OCI-M2 (cell line): ENCODE data around the gene GDPD2.

ENCODE experiments used
- DNase-seq: peaks from one replicate; lab custom pipeline; 2025; ENCODE audit not compliant: unreplicated experiment; lab: John Stamatoyannopoulos, UW

Gene GDPD2

GRCh38 chrX:70437921-70438665 is 15.0 kb downstream of the GDPD2 start:
- DNase-seq: no peak

DNA sequence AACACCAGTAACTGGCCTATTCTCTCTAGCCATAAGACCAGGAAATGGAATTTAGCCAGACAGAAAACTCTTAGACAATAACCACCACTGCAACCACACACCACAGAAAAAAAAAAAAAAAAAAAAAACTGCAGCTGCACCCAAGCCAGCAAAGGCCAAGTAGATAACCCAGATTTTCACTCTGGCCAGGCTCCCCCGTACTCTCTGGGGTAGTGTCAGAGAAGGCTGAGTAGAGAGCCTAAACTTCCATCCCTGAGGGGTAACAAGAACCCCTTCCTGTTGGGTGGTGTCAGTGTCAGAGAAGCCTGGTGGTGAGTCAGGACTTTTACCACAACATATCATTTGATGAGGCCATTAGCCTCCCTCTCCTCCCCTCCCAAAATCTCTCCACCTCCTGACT is 15.9 kb downstream of the GDPD2 start:
- no peak for DNase-seq

DNA sequence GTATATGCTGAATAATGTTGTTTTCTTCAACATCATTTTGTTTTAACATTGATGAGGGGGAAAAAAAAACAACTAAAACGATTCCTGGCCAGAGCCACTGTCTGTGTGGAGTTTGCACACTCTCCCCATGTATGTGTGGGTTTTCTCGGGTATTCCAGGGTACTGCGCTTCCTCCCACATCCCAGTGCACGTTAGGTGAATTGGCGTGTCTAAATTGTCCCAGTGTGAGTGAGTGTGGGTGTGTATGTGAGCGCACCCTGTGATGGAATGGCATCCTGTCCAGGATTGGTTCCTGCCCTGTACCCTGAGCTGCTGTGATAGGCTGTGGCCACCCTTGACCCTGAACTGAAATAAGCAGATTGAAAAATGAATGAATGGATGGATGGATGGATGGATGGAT is 19.1 kb downstream of the GDPD2 start:
- no peak for DNase-seq

DNA sequence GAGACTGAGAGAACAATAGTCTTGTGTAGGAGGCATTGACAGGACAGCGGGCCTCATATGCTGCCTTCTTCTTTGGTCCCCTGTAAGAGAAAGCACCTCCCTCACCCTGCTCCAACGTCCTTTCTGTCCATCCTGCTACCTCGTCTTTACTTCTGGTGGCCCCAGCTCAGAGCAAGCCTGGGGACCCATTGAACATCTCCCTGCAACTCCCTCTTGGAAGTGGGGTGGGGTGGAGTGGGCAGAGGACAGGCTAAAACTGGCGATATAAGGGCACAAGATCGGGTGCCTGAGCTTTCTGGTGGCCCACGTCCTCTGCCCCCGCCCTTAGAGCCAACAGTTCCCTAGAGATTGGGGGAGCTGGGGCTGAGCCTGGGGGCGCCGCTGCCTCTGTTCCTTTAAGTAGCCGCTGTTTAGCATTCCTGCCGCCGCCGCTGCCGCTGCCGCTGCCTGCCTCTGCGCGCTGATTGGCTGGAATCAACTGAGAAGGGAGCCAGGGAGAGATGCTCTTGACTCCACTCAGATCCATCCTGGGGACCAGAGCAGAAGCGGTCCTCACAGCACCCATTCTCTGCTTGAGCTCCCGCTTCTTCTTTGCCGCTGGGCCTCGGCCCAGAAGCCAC is 21.3 kb downstream of the GDPD2 start, which contains the start of gene DLG3:
DLG3 (plus strand) TSS at position 510 of the 620 bp plus-strand sequence. CDS start 367 bp downstream, outside the sequence.
- no peak for DNase-seq

- no peak for DNase-seq
Measured at GRCh38 chrX:70444946-70445656, 22.0 kb downstream of the GDPD2 start.

DNA sequence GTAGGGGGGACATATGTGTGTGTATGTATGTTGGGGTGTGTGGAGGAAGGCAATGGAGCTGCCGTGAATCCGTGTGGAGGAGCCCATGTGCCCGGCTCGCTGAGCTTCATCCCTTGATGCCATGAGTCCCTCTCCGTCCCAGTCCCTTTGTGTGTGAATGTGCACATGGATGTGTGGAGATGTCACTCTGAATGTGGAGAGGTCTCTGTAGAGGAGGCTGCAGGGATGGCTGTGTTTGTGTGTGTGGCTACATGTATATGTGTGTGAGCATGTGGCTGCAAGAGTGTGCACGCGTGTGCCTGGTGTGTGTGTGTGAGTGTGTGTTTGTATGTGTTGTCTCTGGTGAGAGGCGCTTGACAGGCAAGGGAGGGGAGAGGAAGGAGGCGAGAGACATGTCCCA is 22.8 kb downstream of the GDPD2 start:
- DNase-seq: no peak

- no peak for DNase-seq
Measured at GRCh38 chrX:70446380-70447350, 23.6 kb downstream of the GDPD2 start.

GRCh38 chrX:70449457-70449966 is 26.4 kb downstream of the GDPD2 start:
- no peak for DNase-seq

- no peak for DNase-seq
Measured at GRCh38 chrX:70452143-70452733, 29.1 kb downstream of the GDPD2 start.

- DNase-seq: no peak
Measured at GRCh38 chrX:70453024-70453618, 30.0 kb downstream of the GDPD2 start.

DNA sequence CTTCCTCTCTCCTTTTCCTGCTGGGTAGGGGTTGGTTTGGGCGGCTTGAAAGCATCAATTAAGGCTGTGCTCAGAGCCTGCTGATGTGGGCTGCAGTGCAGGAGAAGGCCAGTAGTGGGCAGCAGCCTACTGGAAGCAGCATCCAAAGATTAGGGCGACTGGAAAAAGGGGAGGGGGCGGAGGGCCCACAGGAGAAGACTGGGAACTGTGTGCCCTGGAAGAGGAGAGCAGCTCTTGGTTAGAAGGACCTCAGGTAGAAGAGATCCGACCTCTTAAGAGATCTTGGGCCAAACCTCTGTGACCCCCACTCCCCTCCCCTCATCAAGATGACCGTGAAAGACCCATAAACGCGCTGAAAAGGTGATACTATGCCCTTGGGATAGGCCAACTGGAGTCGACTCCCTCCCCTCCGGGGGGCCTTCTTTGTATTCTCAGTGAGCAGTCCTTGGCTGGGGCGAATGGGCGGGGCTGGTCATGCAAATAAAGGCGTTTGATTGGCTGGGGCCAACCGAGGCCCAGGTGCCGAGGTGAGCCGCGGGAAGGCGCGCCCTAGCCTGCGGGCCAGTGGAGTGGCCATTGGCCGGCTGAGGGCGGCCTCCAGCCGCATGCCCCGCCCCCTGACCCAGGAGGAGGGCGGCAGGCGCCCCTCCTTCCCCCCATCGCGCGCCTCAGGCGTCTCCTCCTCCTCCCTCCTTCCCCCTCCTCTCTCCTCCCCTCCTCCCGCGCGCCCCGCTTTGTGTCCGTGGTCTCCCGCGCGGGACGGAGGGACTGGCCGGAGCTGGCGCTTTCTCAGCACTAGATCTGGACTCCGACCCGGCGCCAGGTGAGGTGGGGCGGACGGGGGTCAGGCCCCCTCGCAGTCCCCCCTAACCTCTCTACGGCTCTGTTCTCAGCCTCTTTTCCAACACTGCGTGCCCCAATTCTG is 31.6 kb downstream of the GDPD2 start:
- DNase-seq: no peak

DNA sequence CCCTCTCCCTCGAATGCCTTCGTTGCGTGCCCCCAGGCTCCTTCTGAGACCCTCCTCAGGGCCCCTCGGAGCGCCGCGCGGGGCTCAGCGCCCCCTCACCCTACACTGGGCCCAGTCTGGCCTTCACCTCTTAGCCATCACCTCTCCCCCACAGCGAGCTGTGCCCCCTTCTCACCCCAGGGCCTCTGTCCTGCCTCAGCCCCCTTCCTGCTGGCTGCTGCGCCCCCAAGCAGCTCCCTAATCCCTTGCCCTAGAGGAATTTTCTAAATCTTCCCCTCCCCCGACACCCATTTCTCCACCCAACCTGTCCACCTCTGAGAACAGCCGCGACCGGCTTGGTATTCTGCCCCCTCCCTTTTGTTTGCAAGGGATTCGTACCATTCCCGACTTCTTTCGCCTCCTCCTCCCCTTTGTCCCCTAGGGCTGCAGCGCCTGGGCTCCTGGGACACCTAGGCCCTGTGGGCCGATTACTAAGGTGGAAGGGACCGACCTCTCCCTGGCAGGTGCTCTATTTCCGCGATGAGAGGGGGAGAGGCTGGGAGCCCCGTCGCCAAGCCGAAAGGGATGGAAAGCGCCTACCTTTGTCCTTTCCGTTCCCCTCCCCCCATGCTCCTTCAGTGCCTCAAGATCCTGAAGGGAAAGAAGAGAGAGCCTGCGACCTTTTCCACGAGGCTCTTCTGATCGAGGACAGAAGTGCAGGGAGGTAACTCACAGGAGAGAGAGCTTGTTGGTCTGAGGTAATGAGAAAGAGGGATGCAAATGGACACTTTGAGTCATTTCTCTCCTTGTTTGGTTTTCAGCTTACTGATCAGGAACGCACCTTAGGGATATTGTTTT is 32.5 kb downstream of the GDPD2 start:
- DNase-seq: no peak

GRCh38 chrX:70456256-70456655 is 33.1 kb downstream of the GDPD2 start:
- DNase-seq: no peak

DNA sequence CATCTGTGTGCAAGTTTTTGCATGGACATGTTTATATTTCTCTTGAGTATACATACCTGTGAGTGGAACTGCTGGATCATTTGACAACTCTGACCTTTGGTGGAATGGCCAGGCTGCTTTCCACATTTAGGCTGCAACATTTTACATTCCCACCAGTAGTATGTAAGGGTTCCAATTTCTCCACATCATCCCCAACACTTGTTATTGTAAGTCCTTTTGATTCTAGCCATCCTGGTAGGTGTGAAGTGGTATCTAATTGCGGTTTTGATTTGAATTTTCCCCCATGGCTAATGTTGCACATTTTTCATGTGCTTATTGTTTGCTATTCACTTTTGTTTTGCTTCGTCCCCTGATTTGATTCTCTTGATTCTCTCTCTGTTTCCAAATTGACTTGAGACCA is 37.9 kb downstream of the GDPD2 start:
- DNase-seq: no peak

- no peak for DNase-seq
Measured at GRCh38 chrX:70464051-70464450, 40.9 kb downstream of the GDPD2 start.

DNA sequence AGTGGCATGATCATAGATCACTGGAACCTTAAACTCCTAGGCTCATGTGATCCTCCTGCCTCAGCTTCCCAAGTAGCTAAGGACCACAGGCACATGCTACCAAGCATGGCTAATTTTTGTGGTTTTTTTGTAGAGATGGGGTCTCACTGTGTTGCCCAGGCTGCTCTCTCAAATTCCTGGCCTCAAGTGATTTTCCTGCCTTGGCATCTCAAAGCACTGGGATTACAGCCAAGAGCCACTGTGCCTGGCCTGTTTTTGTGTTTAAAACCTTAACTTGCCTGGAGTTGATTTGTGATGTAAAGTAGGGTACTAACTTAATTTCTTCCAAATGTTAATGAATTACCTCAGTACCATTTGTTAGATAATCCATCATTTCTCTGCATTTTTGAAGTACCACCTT is 43.9 kb downstream of the GDPD2 start:
- DNase-seq: no peak

GRCh38 chrX:70468709-70469108 is 45.6 kb downstream of the GDPD2 start:
- DNase-seq: no peak

- DNase-seq: no peak
Measured at GRCh38 chrX:70470850-70471289, 47.8 kb downstream of the GDPD2 start.
